K562 treated with DMSO at 1 percent for 12 hours (cell line): ENCODE measurements around the gene TC2N. TPM values are rescaled to one million over a fixed set of nuclear protein-coding genes. Genes with fewer than 3 reads are reported as not detected.

Experiments used
- total RNA-seq: library from RNA; unstranded; fragments of 300-600 nt; gene quantifications from 2 replicates; pipeline ENCODE4 v1.2.3, GENCODE V29; 2022; ENCODE audit not compliant: insufficient read depth

The TC2N gene
- total RNA-seq, result 1.4 and 3.7 TPM in 2 replicates

DNA sequence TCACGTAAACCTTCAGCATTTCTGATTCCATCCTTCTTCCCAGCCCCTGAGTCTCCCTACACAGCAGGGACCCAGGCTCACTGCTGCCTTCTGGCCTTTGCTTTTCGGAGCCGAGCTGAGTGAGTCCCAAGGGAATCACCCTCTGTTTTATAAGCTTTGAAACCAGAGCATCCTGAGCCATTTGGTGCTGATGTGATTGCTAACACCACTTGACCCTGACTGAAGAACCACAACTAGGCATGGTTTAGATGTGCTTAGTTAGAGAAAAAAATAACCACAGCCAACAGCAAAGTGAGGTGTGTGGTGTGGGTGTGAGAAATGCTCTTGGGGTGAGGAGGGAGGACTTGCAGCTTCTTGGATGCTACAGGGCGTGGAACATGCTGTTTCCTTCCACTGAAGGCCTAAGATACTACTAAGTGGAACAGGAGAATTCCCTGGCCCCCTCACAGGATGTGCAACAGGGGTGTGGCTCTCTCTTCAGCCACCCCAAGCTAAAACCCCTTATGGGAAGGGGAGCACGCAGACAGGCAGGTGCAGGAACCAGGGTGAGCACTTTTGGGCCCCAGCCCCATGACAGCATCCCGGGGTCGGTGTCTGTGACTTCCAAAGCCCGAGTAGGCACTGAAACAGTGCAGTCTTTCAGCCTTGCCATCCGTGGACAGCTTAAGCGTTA is at the start of gene TC2N:
Gene TC2N (minus strand): TSS at position 221 of the 673 bp plus-strand sequence. CDS start 53,767 bp downstream, outside the sequence.

DNA sequence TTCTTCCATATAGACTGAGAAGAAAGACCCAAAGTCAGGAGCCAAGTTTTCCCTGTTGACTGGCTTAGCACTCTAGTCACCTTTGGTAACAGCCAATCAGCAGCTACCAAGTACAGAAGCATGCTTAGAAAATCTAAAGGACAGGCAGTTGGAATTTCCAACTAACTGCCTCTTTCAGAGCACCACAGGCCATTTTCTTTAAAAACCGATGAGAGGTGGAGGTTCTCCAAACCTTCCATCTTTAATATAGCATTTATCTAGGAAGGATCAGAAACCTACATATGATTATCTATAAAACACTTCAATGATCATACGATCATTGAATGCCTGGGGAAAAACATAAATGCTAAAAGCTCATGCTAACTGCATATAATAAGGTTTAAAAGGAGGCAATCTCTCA is 135.3 kb downstream of the TC2N start, which contains the start of gene CATSPERB:
Gene CATSPERB (minus strand): TSS at position 101 of the 400 bp plus-strand sequence. CDS start 2,607 bp downstream, outside the sequence.

Other genes with a start within 250 kb of the TC2N start
- gene CATSPERB, start 135.4 kb downstream of the TC2N start, total RNA-seq, result not detected in 2 replicates
- not detected in 2 replicates for gene FBLN5, start 80.2 kb upstream of the TC2N start, total RNA-seq
- gene TRIP11, start 172.5 kb upstream of the TC2N start, total RNA-seq, result 0.93 and 9.5 TPM in 2 replicates
- gene ATXN3, start 239.0 kb upstream of the TC2N start, total RNA-seq, result 1.4 and 14.4 TPM in 2 replicates